ENCODE results near the gene FAM222A.

- TF ChIP-seq CTCF (IDR thresholded peaks at IDR 0.05) = no peak
- TF ChIP-seq POLR2A (IDR thresholded peaks at IDR 0.05) = no peak
Observed at GRCh38 chr12:109817627-109818231, 104.1 kb downstream of the FAM222A start.
